Measurements from ENCODE around the gene SLC2A4RG. TPM values are rescaled to one million over a fixed set of nuclear protein-coding genes. Genes with fewer than 3 reads are reported as not detected.

The SLC2A4RG gene
- total and polyA plus RNA-seq, 2 of the 13 experiments (the other 11 are each of a cell fraction or from before 2014, with no cell fraction given), result 91.4 to 95.9 TPM

- TF ChIP-seq ZNF773 (CRISPR knock-in tag; IDR thresholded peaks at IDR 0.05; ENCODE audit: borderline replicate concordance) (no peak), TMF1 (CRISPR knock-in tag; IDR thresholded peaks at IDR 0.05; ENCODE audit: low read depth) (no peak), ZNF775 (CRISPR knock-in tag; IDR thresholded peaks at IDR 0.05; ENCODE audit: borderline replicate concordance) (0 out of 2 replicates have a peak, but pooled peaks have one; percentile 57), TERF1 (CRISPR knock-in tag; IDR thresholded peaks at IDR 0.05) (no peak), ZNF574 (CRISPR knock-in tag; IDR thresholded peaks at IDR 0.05) (no peak), ZNF460 (CRISPR knock-in tag; IDR thresholded peaks at IDR 0.05; ENCODE audit: borderline replicate concordance) (no peak), ZNF333 (CRISPR knock-in tag; IDR thresholded peaks at IDR 0.05; ENCODE audit: borderline replicate concordance) (no peak), HNF1B (CRISPR knock-in tag; IDR thresholded peaks at IDR 0.05) (no peak), MZF1 (CRISPR knock-in tag; IDR thresholded peaks at IDR 0.05; ENCODE audit: borderline replicate concordance) (no peak), TRIM24 (CRISPR knock-in tag; IDR thresholded peaks at IDR 0.05) (no peak), ZNF83 (CRISPR knock-in tag; IDR thresholded peaks at IDR 0.05; ENCODE audit: borderline replicate concordance) (no peak), XRCC5 (optimal IDR thresholded peaks at IDR 0.05; ENCODE audit: low read length) (no peak), ZSCAN5A (CRISPR knock-in tag; IDR thresholded peaks at IDR 0.05; ENCODE audit: borderline replicate concordance) (no peak), ZNF142 (CRISPR knock-in tag; IDR thresholded peaks at IDR 0.05) (0 out of 2 replicates have a peak, but pooled peaks have one; percentile 17), TOPORS (CRISPR knock-in tag; IDR thresholded peaks at IDR 0.05) (no peak)
These were observed 42.2 kb upstream of the SLC2A4RG start (continued) for GRCh38 chr20:63697357-63697867.

Data from HepG2 (cell line).